ENCODE measurements around the gene CLCN7. TPM values are rescaled to one million over a fixed set of nuclear protein-coding genes. Genes with fewer than 3 reads are reported as not detected.

The CLCN7 gene
- polyA plus RNA-seq, 1 of the 3 experiments (the other 2 are of a cell fraction) = 44.3 TPM

GRCh38 chr16:1466054-1466453 lies 8.8 kb downstream of the CLCN7 start (continued):
- no peak for TF ChIP-seq RAD21 (IDR thresholded peaks at IDR 0.05; ENCODE audit: low read length)
- TF ChIP-seq GABPA (IDR thresholded peaks at IDR 0.05; ENCODE audit: low read depth) = no peak
- no peak for TF ChIP-seq FOSL2 (IDR thresholded peaks at IDR 0.05; ENCODE audit: borderline replicate concordance, low read depth)
- no peak for TF ChIP-seq NRF1 (IDR thresholded peaks at IDR 0.05; ENCODE audit: low read depth, low read length)
- TF ChIP-seq MAX (IDR thresholded peaks at IDR 0.05; ENCODE audit: low read depth) = no peak

- no peaks in the 10 kb centered on the region for H3F3A ChIP-seq (replicated peaks; ENCODE audit: insufficient read depth)
- no peaks in the 10 kb centered on the region for H3K27me3 ChIP-seq (ENCODE audit: insufficient read depth)
- ChIA-PET CTCF (no interaction called here), POLR2A (no interaction called here)
- H3K79me2 ChIP-seq (ENCODE audit: insufficient read depth) = peaks cover 40% of the 10 kb centered on the region; the same call in 1 of the 2 replicates
- H3K9me2 ChIP-seq = no peaks in the 10 kb centered on the region
- TF ChIP-seq SIN3A (IDR thresholded peaks at IDR 0.05; ENCODE audit: borderline replicate concordance, low read depth, low read length) (no peak), IRF3 (IDR thresholded peaks at IDR 0.05; ENCODE audit: low read depth, low read length) (no peak), MAX (IDR thresholded peaks at IDR 0.05; ENCODE audit: low read depth) (no peak), RAD21 (IDR thresholded peaks at IDR 0.05; ENCODE audit: low read length) (no peak), REST (IDR thresholded peaks at IDR 0.05; ENCODE audit: low read depth, low read length) (no peak), ELF1 (IDR thresholded peaks at IDR 0.05) (no peak), CHD2 (IDR thresholded peaks at IDR 0.05; ENCODE audit: low read length, partially characterized antibody) (no peak), EP300 (IDR thresholded peaks at IDR 0.05; ENCODE audit: borderline replicate concordance in 1 of 2, low read depth in 1 of 2, low read length in 1 of 2) (no peak), TCF12 (IDR thresholded peaks at IDR 0.05) (no peak), MXI1 (IDR thresholded peaks at IDR 0.05; ENCODE audit: low read depth, low read length) (no peak), RCOR1 (IDR thresholded peaks at IDR 0.05; ENCODE audit: low read length) (no peak), USF2 (IDR thresholded peaks at IDR 0.05; ENCODE audit: borderline replicate concordance, low read depth, low read length) (no peak), SMC3 (IDR thresholded peaks at IDR 0.05; ENCODE audit: low read depth, low read length) (no peak), FOXM1 (IDR thresholded peaks at IDR 0.05; ENCODE audit: low read depth) (no peak), USF1 (IDR thresholded peaks at IDR 0.05; ENCODE audit: borderline replicate concordance, low read depth) (no peak), GABPA (IDR thresholded peaks at IDR 0.05; ENCODE audit: low read depth) (no peak), FOSL2 (IDR thresholded peaks at IDR 0.05; ENCODE audit: borderline replicate concordance, low read depth) (no peak), NFIC (IDR thresholded peaks at IDR 0.05; ENCODE audit: borderline replicate concordance) (no peak), GATA2 (CRISPR knock-in tag; IDR thresholded peaks at IDR 0.05) (no peak)
- no peaks in the 10 kb centered on the region; a peak in 1 of 4 replicates for H3K4me1 ChIP-seq (ENCODE audit: control insufficient read depth in 1 of 2, insufficient read depth in 2 of 2, low read depth in 1 of 2, low read length in 1 of 2)
- no peak overlapping the region for H3K9ac ChIP-seq
- peaks cover 11% of the 10 kb centered on the region; the same call in 1 of the 2 replicates for H4K20me1 ChIP-seq (ENCODE audit: insufficient read depth)
- H3K27ac ChIP-seq (ENCODE audit: low read depth in 2 of 2, low read length in 1 of 2) = no peak overlapping the region
- H3K36me3 ChIP-seq (replicated peaks in 1 of 2; ENCODE audit: control insufficient read depth in 1 of 2, insufficient read depth in 2 of 2, low read length in 1 of 2) = peaks cover 0 to 11% of the 10 kb centered on the region in 2 experiments
- H3K4me3 ChIP-seq (ENCODE audit: low read depth in 2 of 2, low read length in 1 of 2) = no peak overlapping the region
- WGBS (ENCODE audit: low lambda C conversion rate) = 93% methylated on average over 4 of the region's 13 CpGs
- H2AFZ ChIP-seq (ENCODE audit: low read depth) = no peak overlapping the region
- no peaks in the 10 kb centered on the region for H3K9me3 ChIP-seq
- H3K4me2 ChIP-seq = no peak overlapping the region
- no peak for DNase-seq
These were observed 9.3 kb downstream of the CLCN7 start for GRCh38 chr16:1465567-1465915.

Measured in SK-N-SH (cell line).